Naive thymus-derived CD8-positive, alpha-beta T cell (primary cell): ENCODE results near the gene BET1. TPM values are rescaled to one million over a fixed set of nuclear protein-coding genes. Genes with fewer than 3 reads are reported as not detected.

ENCODE experiments used
- ATAC-seq, 2 donors: fragments of 150-1000 bp; cut with Tn5 transposase in 1 of 2; sonication (Bioruptor Pico), chemical (Tn5 transposase) in 1 of 2; 1 replicate in 1 of 2; 2 replicates in 1 of 2; pipeline ENCODE4 v1.10.0; 2021; ENCODE audit warnings: mild to moderate bottlenecking in 2 of 2, moderate library complexity in 2 of 2
- POLR2A ChIA-PET: fragments of 350-600 bp; sonication (Branson Sonifier 250); formaldehyde crosslinking; loops from one replicate; lab custom pipeline; 2021; ENCODE audit warnings: antibody characterized with exemption; lab: Charles Lee
- DNase-seq, 10 donors: peaks; one replicate each; pipeline versions ENCODE4 v3.0.0 to v3.0.0-alpha.2; 2020 to 2022
- H3K27ac Mint-ChIP-seq, 10 donors: one replicate each; pipeline ENCODE4 v1.8.0; 2020 to 2022; ENCODE audit warnings: mild to moderate bottlenecking in 10 of 10, mixed read lengths in 10 of 10, moderate library complexity in 4 of 10, inconsistent platforms in 1 of 10
- H3K27me3 Mint-ChIP-seq, 5 donors: one replicate each; pipeline ENCODE4 v1.8.0; 2021 to 2022; ENCODE audit warnings: mixed read lengths in 5 of 5
- H3K36me3 Mint-ChIP-seq, 3 donors: one replicate each; pipeline ENCODE4 v1.8.0; 2020 to 2022; ENCODE audit warnings: mixed read lengths in 3 of 3, mild to moderate bottlenecking in 2 of 3, inconsistent platforms in 1 of 3
- H3K4me1 Mint-ChIP-seq, 4 donors: one replicate each; pipeline ENCODE4 v1.8.0; 2021 to 2022; ENCODE audit warnings: mixed read lengths in 4 of 4
- H3K4me3 Mint-ChIP-seq, 10 donors: one replicate each; pipeline ENCODE4 v1.8.0; 2020 to 2022; ENCODE audit warnings: mild to moderate bottlenecking in 10 of 10, mixed read lengths in 10 of 10, moderate library complexity in 6 of 10, inconsistent platforms in 1 of 10
- H3K9me3 Mint-ChIP-seq, 9 donors: one replicate each; pipeline ENCODE4 v1.8.0; 2020 to 2022; ENCODE audit warnings: mixed read lengths in 9 of 9, mild to moderate bottlenecking in 3 of 9, inconsistent platforms in 1 of 9, moderate library complexity in 1 of 9
- polyA plus RNA-seq, 3 donors: library from polyadenylated mRNA; unstranded; fragments of 300-500 nt; fragmentation: Illumina TruSeq; gene quantifications; one replicate each; pipeline ENCODE4 v1.2.3, GENCODE V29; 2021
- total RNA-seq, 8 experiments: library from RNA in 2 of 8; stranded (reverse) in 2 of 8; gene quantifications; one replicate each; pipeline ENCODE4 v1.2.3 and lab custom pipeline; 2021 to 2026

Gene BET1
- total and polyA plus RNA-seq, 5 experiments from 2014 or later: 10.5 to 33.8 (median 19.6) TPM

GRCh38 chr7:93945083-93945482, 59.1 kb downstream of the BET1 start:
- Mint-ChIP-seq H3K36me3 (no peaks in the 10 kb centered on the region), H3K4me1 (peaks cover 0 to 2% (median 0%) of the 10 kb centered on the region in 4 donors), H3K27me3 (peaks cover 2 to 25% (median 7%) of the 10 kb centered on the region in 5 donors), H3K9me3 (peaks cover 0 to under 1% (median 0%) of the 10 kb centered on the region in 9 donors), H3K27ac (no peak overlapping the region), H3K4me3 (no peak overlapping the region)
- no peak for DNase-seq
- ATAC-seq: no peak
- POLR2A ChIA-PET: no interaction called here

GRCh38 chr7:93944673-93945072, 59.5 kb downstream of the BET1 start:
- Mint-ChIP-seq H3K9me3 (peaks cover 0 to 2% (median 0%) of the 10 kb centered on the region in 9 donors), H3K27ac (no peak overlapping the region), H3K27me3 (peaks cover 6 to 29% (median 9%) of the 10 kb centered on the region in 5 donors), H3K36me3 (no peaks in the 10 kb centered on the region), H3K4me3 (no peak overlapping the region), H3K4me1 (peaks cover 0 to 4% (median 0%) of the 10 kb centered on the region in 4 donors)
- no peak for DNase-seq
- no peak for ATAC-seq
- POLR2A ChIA-PET: no interaction called here

- no peak for DNase-seq
- no peak overlapping the region for H3K4me3 Mint-ChIP-seq
- no peak for ATAC-seq
- no peaks in the 10 kb centered on the region for H3K36me3 Mint-ChIP-seq
- H3K4me1 Mint-ChIP-seq: peaks cover 0 to 4% (median 0%) of the 10 kb centered on the region in 4 donors
- H3K9me3 Mint-ChIP-seq: peaks cover 0 to 2% (median 0%) of the 10 kb centered on the region in 9 donors
- POLR2A ChIA-PET: no interaction called here
- no peak overlapping the region for H3K27ac Mint-ChIP-seq
- H3K27me3 Mint-ChIP-seq: peaks cover 8 to 29% (median 10%) of the 10 kb centered on the region in 5 donors
These were observed 60.2 kb downstream of the BET1 start for GRCh38 chr7:93943816-93944540.

Other genes with a start within 250 kb of the BET1 start
- not detected for gene TFPI2, start 113.6 kb downstream of the BET1 start, total RNA-seq
- not detected for gene TFPI2, start 113.6 kb downstream of the BET1 start, polyA plus RNA-seq
- not detected for gene GNGT1, start 97.8 kb downstream of the BET1 start, total RNA-seq
- gene GNGT1, start 97.8 kb downstream of the BET1 start, polyA plus RNA-seq: not detected
- gene GNG11, start 82.6 kb downstream of the BET1 start, total RNA-seq: under 1 TPM in 1 of 2 experiments, not detected in 1; 0.16 TPM
- not detected for gene GNG11, start 82.6 kb downstream of the BET1 start, polyA plus RNA-seq